ENCODE measurements around the gene TESK2.

DNA sequence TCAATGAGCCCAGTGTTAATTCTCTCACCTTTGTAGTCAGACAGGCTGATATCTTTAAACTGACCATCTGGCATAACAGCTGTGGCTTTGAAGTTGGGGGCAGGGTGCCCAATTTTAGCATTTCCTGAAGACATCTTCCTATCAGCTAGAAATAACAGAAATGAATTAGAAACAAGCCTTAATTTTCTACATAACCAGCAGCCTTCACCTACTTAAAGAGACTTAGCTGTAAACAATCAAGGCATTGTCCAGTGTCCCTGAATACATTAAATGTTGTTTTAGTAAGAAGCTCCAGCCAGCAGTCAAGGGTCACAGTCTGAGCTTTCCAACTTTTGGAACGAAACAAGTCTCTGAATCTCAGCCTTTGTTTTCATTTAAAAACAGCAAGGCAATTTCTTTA, 27.9 kb upstream of the TESK2 start:
- TF ChIP-seq SMC3 (IDR thresholded peaks at IDR 0.05; ENCODE audit: low read depth, low read length), result no peak
- no peak for TF ChIP-seq EZH2phosphoT487 (IDR thresholded peaks at IDR 0.05; ENCODE audit: borderline replicate concordance, low read depth)
- TF ChIP-seq YY1 (IDR thresholded peaks at IDR 0.05; ENCODE audit: low read depth), result no peak
- TF ChIP-seq, protein P1, sequence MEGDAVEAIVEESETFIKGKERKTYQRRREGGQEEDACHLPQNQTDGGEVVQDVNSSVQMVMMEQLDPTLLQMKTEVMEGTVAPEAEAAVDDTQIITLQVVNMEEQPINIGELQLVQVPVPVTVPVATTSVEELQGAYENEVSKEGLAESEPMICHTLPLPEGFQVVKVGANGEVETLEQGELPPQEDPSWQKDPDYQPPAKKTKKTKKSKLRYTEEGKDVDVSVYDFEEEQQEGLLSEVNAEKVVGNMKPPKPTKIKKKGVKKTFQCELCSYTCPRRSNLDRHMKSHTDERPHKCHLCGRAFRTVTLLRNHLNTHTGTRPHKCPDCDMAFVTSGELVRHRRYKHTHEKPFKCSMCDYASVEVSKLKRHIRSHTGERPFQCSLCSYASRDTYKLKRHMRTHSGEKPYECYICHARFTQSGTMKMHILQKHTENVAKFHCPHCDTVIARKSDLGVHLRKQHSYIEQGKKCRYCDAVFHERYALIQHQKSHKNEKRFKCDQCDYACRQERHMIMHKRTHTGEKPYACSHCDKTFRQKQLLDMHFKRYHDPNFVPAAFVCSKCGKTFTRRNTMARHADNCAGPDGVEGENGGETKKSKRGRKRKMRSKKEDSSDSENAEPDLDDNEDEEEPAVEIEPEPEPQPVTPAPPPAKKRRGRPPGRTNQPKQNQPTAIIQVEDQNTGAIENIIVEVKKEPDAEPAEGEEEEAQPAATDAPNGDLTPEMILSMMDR (IDR thresholded peaks at IDR 0.05), result no peak
- TF ChIP-seq TCF12 (IDR thresholded peaks at IDR 0.05), result 0 out of 2 replicates have a peak, but pooled peaks have one; percentile 12
- TF ChIP-seq, protein P2, sequence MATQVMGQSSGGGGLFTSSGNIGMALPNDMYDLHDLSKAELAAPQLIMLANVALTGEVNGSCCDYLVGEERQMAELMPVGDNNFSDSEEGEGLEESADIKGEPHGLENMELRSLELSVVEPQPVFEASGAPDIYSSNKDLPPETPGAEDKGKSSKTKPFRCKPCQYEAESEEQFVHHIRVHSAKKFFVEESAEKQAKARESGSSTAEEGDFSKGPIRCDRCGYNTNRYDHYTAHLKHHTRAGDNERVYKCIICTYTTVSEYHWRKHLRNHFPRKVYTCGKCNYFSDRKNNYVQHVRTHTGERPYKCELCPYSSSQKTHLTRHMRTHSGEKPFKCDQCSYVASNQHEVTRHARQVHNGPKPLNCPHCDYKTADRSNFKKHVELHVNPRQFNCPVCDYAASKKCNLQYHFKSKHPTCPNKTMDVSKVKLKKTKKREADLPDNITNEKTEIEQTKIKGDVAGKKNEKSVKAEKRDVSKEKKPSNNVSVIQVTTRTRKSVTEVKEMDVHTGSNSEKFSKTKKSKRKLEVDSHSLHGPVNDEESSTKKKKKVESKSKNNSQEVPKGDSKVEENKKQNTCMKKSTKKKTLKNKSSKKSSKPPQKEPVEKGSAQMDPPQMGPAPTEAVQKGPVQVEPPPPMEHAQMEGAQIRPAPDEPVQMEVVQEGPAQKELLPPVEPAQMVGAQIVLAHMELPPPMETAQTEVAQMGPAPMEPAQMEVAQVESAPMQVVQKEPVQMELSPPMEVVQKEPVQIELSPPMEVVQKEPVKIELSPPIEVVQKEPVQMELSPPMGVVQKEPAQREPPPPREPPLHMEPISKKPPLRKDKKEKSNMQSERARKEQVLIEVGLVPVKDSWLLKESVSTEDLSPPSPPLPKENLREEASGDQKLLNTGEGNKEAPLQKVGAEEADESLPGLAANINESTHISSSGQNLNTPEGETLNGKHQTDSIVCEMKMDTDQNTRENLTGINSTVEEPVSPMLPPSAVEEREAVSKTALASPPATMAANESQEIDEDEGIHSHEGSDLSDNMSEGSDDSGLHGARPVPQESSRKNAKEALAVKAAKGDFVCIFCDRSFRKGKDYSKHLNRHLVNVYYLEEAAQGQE (IDR thresholded peaks at IDR 0.05; ENCODE audit: low read depth, low read length), result no peak
